ENCODE data around the gene IPCEF1. TPM values are rescaled to one million over a fixed set of nuclear protein-coding genes. Genes with fewer than 3 reads are reported as not detected.

IPCEF1 gene
- total RNA-seq, 1 donor from 2014 or later, result 0.61 TPM

DNA sequence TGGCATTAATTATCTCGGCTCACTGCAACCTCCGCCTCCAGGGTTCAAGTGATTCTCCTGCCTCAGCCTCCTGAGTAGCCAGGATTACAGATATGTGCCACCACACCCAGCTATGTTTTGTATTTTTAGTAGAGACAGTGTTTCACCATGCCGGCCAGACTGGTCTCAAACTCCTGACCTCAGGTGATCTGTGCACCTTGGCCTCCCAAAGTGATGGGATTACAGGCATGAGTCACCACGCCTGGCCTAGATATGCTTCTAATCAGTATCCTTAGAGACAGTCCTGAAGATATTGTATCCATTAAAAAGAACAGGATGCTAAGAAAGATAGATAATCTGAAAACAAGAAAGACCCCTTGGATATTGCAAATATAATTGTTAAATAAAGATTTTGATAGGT, 3.1 kb upstream of the IPCEF1 start:
- no peaks in the 10 kb centered on the region for H3K4me1 Mint-ChIP-seq (ENCODE audit: low read depth, unreplicated experiment)
- TF ChIP-seq, protein P1, sequence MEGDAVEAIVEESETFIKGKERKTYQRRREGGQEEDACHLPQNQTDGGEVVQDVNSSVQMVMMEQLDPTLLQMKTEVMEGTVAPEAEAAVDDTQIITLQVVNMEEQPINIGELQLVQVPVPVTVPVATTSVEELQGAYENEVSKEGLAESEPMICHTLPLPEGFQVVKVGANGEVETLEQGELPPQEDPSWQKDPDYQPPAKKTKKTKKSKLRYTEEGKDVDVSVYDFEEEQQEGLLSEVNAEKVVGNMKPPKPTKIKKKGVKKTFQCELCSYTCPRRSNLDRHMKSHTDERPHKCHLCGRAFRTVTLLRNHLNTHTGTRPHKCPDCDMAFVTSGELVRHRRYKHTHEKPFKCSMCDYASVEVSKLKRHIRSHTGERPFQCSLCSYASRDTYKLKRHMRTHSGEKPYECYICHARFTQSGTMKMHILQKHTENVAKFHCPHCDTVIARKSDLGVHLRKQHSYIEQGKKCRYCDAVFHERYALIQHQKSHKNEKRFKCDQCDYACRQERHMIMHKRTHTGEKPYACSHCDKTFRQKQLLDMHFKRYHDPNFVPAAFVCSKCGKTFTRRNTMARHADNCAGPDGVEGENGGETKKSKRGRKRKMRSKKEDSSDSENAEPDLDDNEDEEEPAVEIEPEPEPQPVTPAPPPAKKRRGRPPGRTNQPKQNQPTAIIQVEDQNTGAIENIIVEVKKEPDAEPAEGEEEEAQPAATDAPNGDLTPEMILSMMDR (IDR thresholded peaks at IDR 0.05; ENCODE audit: partially characterized antibody, unreplicated experiment), result no peak

DNA sequence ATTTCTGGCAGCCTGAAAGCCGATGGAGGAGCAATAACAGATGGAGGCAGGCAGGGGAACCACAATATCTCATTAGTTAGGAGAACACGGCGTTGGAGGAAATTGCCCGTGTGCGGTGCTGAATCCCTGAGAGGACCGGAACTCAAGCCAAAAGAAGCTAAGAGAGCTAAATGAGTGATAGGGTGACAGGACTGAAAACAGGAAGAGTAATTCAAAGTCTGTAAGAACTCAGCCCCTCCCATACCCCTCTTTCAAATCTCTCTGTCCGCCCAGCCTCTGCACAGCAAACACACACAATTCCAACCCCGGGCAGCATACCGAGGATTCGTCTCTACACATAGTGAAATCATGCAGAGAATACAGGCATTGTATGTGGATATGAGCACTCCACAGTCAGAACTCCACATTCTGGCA, 2.6 kb upstream of the IPCEF1 start:
- TF ChIP-seq, protein P1 (IDR thresholded peaks at IDR 0.05; ENCODE audit: partially characterized antibody, unreplicated experiment), result no peak
- Mint-ChIP-seq H3K27me3 (ENCODE audit: unreplicated experiment) (no peaks in the 10 kb centered on the region), H3K4me1 (ENCODE audit: low read depth, unreplicated experiment) (no peaks in the 10 kb centered on the region), H3K27ac (ENCODE audit: unreplicated experiment) (no peak overlapping the region), H3K36me3 (ENCODE audit: unreplicated experiment) (peaks cover 6% of the 10 kb centered on the region), H3K4me3 (ENCODE audit: unreplicated experiment) (no peak overlapping the region), H3K9me3 (ENCODE audit: unreplicated experiment) (no peaks in the 10 kb centered on the region)
- no peak for DNase-seq

More for the DNA sequence above, 3.1 kb upstream of the IPCEF1 start:
- no peak for DNase-seq
- Mint-ChIP-seq H3K27ac (ENCODE audit: unreplicated experiment) (no peak overlapping the region), H3K27me3 (ENCODE audit: unreplicated experiment) (no peaks in the 10 kb centered on the region), H3K36me3 (ENCODE audit: unreplicated experiment) (peaks cover 4% of the 10 kb centered on the region), H3K9me3 (ENCODE audit: unreplicated experiment) (no peaks in the 10 kb centered on the region), H3K4me3 (ENCODE audit: unreplicated experiment) (no peak overlapping the region)

DNA sequence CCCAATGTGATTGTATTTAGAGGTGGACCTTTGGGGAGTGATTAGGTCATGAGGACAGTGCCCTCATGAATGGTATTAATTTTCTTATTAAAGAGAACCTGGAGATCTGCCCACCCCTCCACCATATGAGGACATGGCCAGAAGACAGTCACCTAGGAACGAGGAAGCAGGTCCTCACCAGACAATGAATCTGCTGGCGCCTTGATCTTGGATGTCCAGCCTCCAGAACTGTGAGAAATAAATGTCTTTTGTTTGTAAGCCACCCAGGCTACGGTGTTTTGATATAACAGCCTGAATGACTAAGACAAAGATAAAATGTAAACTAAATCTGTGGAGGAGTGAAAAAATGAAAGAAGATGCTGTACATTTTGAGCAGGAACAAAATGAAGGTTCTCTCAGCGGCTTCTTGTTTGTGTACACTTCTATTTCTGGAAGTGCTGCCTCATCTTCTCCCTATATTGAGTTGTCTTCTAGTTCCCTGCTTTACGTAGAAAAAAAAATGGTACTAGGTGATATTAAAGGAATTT, 1.5 kb upstream of the IPCEF1 start:
- Mint-ChIP-seq H3K27ac (ENCODE audit: unreplicated experiment) (no peak overlapping the region), H3K4me1 (ENCODE audit: low read depth, unreplicated experiment) (no peaks in the 10 kb centered on the region), H3K36me3 (ENCODE audit: unreplicated experiment) (peaks cover 6% of the 10 kb centered on the region), H3K27me3 (ENCODE audit: unreplicated experiment) (no peaks in the 10 kb centered on the region), H3K9me3 (ENCODE audit: unreplicated experiment) (no peaks in the 10 kb centered on the region), H3K4me3 (ENCODE audit: unreplicated experiment) (no peak overlapping the region)
- TF ChIP-seq, protein P1 (IDR thresholded peaks at IDR 0.05; ENCODE audit: partially characterized antibody, unreplicated experiment), result no peak
- no peak for DNase-seq

DNA sequence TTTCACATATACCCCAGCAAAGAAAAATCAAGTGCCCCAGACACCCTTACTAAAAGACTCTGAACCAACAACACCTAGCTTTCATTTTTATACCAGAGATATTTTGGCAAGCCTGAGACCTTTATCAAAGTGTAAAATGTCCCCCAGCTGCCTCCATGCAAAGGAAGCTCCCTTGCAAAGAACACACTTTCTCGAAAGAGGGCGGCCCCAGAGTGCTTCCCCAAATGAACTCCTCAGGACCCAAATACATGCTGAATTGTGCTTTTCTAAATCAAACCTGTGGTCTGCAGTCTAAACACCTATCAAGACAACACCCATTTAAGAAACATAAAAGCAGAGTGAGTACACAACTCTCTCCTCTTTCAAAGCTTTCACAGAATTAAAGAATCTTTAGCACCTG, 490 bp downstream of the IPCEF1 start:
- Mint-ChIP-seq H3K36me3 (ENCODE audit: unreplicated experiment) (peaks cover 6% of the 10 kb centered on the region), H3K4me1 (ENCODE audit: low read depth, unreplicated experiment) (no peaks in the 10 kb centered on the region), H3K4me3 (ENCODE audit: unreplicated experiment) (no peak overlapping the region), H3K27ac (ENCODE audit: unreplicated experiment) (no peak overlapping the region), H3K9me3 (ENCODE audit: unreplicated experiment) (no peaks in the 10 kb centered on the region), H3K27me3 (ENCODE audit: unreplicated experiment) (no peaks in the 10 kb centered on the region)
- DNase-seq, result no peak
- TF ChIP-seq, protein P1 (IDR thresholded peaks at IDR 0.05; ENCODE audit: partially characterized antibody, unreplicated experiment), result no peak

DNA sequence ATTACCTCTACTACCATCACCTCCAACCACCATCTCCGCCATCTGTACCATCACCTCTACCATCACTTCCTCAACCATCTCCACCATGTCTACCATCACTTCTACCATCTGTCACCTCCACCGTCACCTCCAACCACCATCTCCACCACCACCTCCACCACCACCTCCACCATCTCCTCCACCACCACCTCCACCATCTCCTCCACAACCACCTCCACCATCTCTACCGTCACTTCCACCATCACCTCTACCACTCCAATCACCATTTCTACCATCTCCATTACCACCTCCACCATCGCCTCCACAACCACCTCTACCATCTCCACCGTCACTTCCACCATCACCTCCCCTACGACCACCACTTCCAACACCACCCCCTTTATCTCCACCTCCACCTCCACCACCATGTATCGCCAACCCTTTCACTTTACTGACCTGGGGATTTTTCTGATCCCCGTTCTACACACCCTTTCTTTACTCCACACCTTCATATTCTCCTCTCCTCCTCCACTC, 2.3 kb downstream of the IPCEF1 start:
- Mint-ChIP-seq H3K27me3 (ENCODE audit: unreplicated experiment) (no peaks in the 10 kb centered on the region), H3K27ac (ENCODE audit: unreplicated experiment) (no peak overlapping the region), H3K4me3 (ENCODE audit: unreplicated experiment) (no peak overlapping the region), H3K4me1 (ENCODE audit: low read depth, unreplicated experiment) (no peaks in the 10 kb centered on the region), H3K36me3 (ENCODE audit: unreplicated experiment) (peaks cover 6% of the 10 kb centered on the region), H3K9me3 (ENCODE audit: unreplicated experiment) (no peaks in the 10 kb centered on the region)
- TF ChIP-seq, protein P1 (IDR thresholded peaks at IDR 0.05; ENCODE audit: partially characterized antibody, unreplicated experiment), result no peak
- no peak for DNase-seq

All from glutamatergic neuron (in vitro differentiated cells).